K562 (cell line): ENCODE data around the gene PTPN14. TPM values are rescaled to one million over a fixed set of nuclear protein-coding genes. Genes with fewer than 3 reads are reported as not detected.

Source experiments
- ATAC-seq: fragments of 200-7000 bp; cut with Tn5 transposase; 3 replicates; pipeline ENCODE4 v1.9.1; 2020; ENCODE audit warnings: moderate library complexity
- BruUV-seq: library from RNA; stranded (reverse); fragments of 400-500 nt; replicated peaks from 2 replicates; lab custom pipeline; 2021; lab: Mats Ljungman, UMichigan
- CTCF ChIA-PET: fragments of 300-600 bp; formaldehyde crosslinking; extraction: SDS; loops from one replicate; lab custom pipeline; 2021; ENCODE audit warnings: low intra/inter-chr PET ratio; lab: Yijun Ruan, JAX
- POLR2A ChIA-PET: fragments of 300-600, 350-650 bp; sonication (Branson Sonifier 250); formaldehyde crosslinking; extraction: SDS; loops from one replicate; lab custom pipeline; 2021; ENCODE audit warnings: antibody characterized with exemption, inconsistent platforms; lab: Yijun Ruan, JAX
- DNase-seq, 4 experiments: peaks; one replicate each; pipeline versions ENCODE4 v3.0.0 to v3.0.0-alpha.2; 2011 to 2018; ENCODE audit warnings: low spot score in 3 of 4, mixed read lengths in 3 of 4; ENCODE audit errors: extremely low read depth in 1 of 4
- FAIRE-seq: peaks from 2 replicates; lab custom pipeline; 2011; peaks lifted over from hg19 to GRCh38; lab: Jason Lieb, UNC
- H2AFZ ChIP-seq: 2 replicates; pipeline ENCODE4 v1.6.0; 2011; ENCODE audit warnings: low read depth, low read length, control low read depth, inconsistent platforms
- H3K27ac ChIP-seq: fragments of 200-600 bp; 3 replicates; pipeline ENCODE4 v1.8.0; 2011; ENCODE audit warnings: low read depth, mild to moderate bottlenecking, control low read depth, inconsistent platforms, low read length, moderate library complexity, mixed read lengths; ENCODE audit errors: extremely low read depth
- H3K27me3 ChIP-seq, 2 experiments: fragments of 300-600 bp in 1 of 2; 2 replicates in 1 of 2; 3 replicates in 1 of 2; pipeline versions ENCODE4 v1.6.0 to v1.8.0; 2011; ENCODE audit warnings: inconsistent platforms in 2 of 2, low read length in 2 of 2, mild to moderate bottlenecking in 1 of 2, mixed read lengths in 1 of 2, moderate library complexity in 1 of 2; ENCODE audit not compliant: control insufficient read depth in 2 of 2, insufficient read depth in 2 of 2
- H3K36me3 ChIP-seq: fragments of 300-600 bp; 3 replicates; pipeline ENCODE4 v1.8.0; 2011; ENCODE audit warnings: mild to moderate bottlenecking, low read length, inconsistent platforms; ENCODE audit not compliant: control insufficient read depth, insufficient read depth
- H3K4me1 ChIP-seq, 2 experiments: fragments of 200-600 bp in 1 of 2; replicated peaks in 1 of 2; 2 replicates in 1 of 2; 3 replicates in 1 of 2; pipeline versions ENCODE4 v1.5.1 to v1.8.0; 2011; ENCODE audit warnings: inconsistent platforms in 2 of 2, low read length in 2 of 2, mild to moderate bottlenecking in 1 of 2, mixed read lengths in 1 of 2, moderate library complexity in 1 of 2; ENCODE audit not compliant: control insufficient read depth in 2 of 2, insufficient read depth in 2 of 2
- H3K4me2 ChIP-seq: 2 replicates; pipeline ENCODE4 v1.6.1; 2011; ENCODE audit warnings: low read length, control low read depth, inconsistent platforms, mixed read lengths; ENCODE audit not compliant: insufficient read depth
- H3K4me3 ChIP-seq: fragments of 200-600 bp; sonication (generic), shearing (Covaris generic); 2 replicates; pipeline ENCODE4 v1.5.1; 2016; ENCODE audit warnings: control low read depth, inconsistent platforms
- H3K79me2 ChIP-seq: fragments of 200-600 bp; 3 replicates; pipeline ENCODE4 v1.8.0; 2011; ENCODE audit warnings: low read length, inconsistent platforms; ENCODE audit not compliant: control insufficient read depth, insufficient read depth
- H3K9ac ChIP-seq, 2 experiments: 2 replicates each; pipeline versions ENCODE4 v1.6.0 to v1.6.1; 2011; ENCODE audit warnings: low read depth in 2 of 2, low read length in 2 of 2, control low read depth in 1 of 2, inconsistent platforms in 1 of 2, mild to moderate bottlenecking in 1 of 2, mixed read lengths in 1 of 2; ENCODE audit not compliant: insufficient read depth in 1 of 2
- H3K9me1 ChIP-seq: one replicate; pipeline ENCODE4 v1.6.0; 2011; ENCODE audit warnings: inconsistent platforms, mild to moderate bottlenecking, low read length, moderate library complexity; ENCODE audit not compliant: control insufficient read depth, insufficient read depth
- H3K9me3 ChIP-seq: replicated peaks from 2 replicates; pipeline ENCODE4 v1.5.1; 2011; ENCODE audit warnings: low read depth, low read length, inconsistent platforms; ENCODE audit not compliant: control insufficient read depth, insufficient read depth
- H4K20me1 ChIP-seq: replicated peaks from 2 replicates; pipeline ENCODE4 v1.6.1; 2011; ENCODE audit warnings: low read length, inconsistent platforms, mixed read lengths; ENCODE audit not compliant: control insufficient read depth, insufficient read depth
- ASH1L ChIP-seq: fragments of 450-650 bp; IDR thresholded peaks from 2 replicates; pipeline ENCODE4 v1.6.1; 2018; ENCODE audit warnings: borderline replicate concordance, mild to moderate bottlenecking, low read depth; ENCODE audit not compliant: partially characterized antibody
- BCL6 ChIP-seq: fragments of 250-450 bp; sonication (Bioruptor Pico); IDR thresholded peaks from 2 replicates; pipeline ENCODE4 v1.4.0; 2020
- BCOR ChIP-seq: fragments of 450-650 bp; IDR thresholded peaks from 2 replicates; pipeline ENCODE4 v1.6.1; 2016
- BRF2 ChIP-seq: IDR thresholded peaks from 3 replicates; pipeline ENCODE4 v1.6.1; 2011; ENCODE audit warnings: borderline replicate concordance, mild to moderate bottlenecking; ENCODE audit not compliant: insufficient read length, insufficient read depth
- EP300 ChIP-seq: IDR thresholded peaks from 2 replicates; pipeline ENCODE4 v1.6.1; 2012; ENCODE audit warnings: low read length, improper control_type of control experiment
- NR3C1 ChIP-seq: sonication (generic); formaldehyde crosslinking; IDR thresholded peaks from 2 replicates; pipeline ENCODE4 v1.8.1; 2022; ENCODE audit warnings: missing genetic modification reagents
- SMC3 ChIP-seq: conservative IDR thresholded peaks from 2 replicates; pipeline ENCODE4 v1.6.1; 2011; ENCODE audit warnings: low read depth, low read length, improper control_type of control experiment; ENCODE audit not compliant: insufficient read depth
- SUPT5H ChIP-seq: fragments of 450-650 bp; IDR thresholded peaks from 2 replicates; pipeline ENCODE4 v1.6.1; 2016
- TAF7 ChIP-seq: fragments of 450-650 bp; IDR thresholded peaks from 2 replicates; pipeline ENCODE4 v1.6.1; 2016; ENCODE audit warnings: missing genetic modification characterization, missing compliant biosample characterization
- ZNF224 ChIP-seq: sonication (generic); formaldehyde crosslinking; IDR thresholded peaks from 2 replicates; pipeline ENCODE4 v1.8.0; 2022; ENCODE audit warnings: mild to moderate bottlenecking, missing genetic modification reagents
- ZNF41 ChIP-seq: fragments of 250-450 bp; sonication (Bioruptor Pico); conservative IDR thresholded peaks from 2 replicates; pipeline ENCODE4 v1.4.0; 2020; ENCODE audit warnings: mild to moderate bottlenecking
- WGBS: fragments of 100-300 bp; shearing (Covaris generic); methylation state at CpG from one replicate; pipeline ENCODE4 v1.1.6; 2016; ENCODE audit warnings: low coverage, mixed read lengths; ENCODE audit not compliant: insufficient coverage; ENCODE audit errors: missing lambda C conversion rate; 5-methylcytosine and 5-hydroxymethylcytosine counted together
- in situ Hi-C: fragments of 300-500 bp; cut with MboI; formaldehyde crosslinking; loops from 4 replicates; pipeline ENCODE4 v1.15.0; 2018; ENCODE audit warnings: inconsistent platforms, mixed read lengths
- intact Hi-C: fragments of 100-400 bp; cut with micrococcal nuclease; formaldehyde crosslinking; loops from 2 replicates; pipeline ENCODE4 v1.14.2; 2022
- polyA plus RNA-seq, 8 experiments: library from polyadenylated mRNA; depleted of rRNA in 4 of 8; stranded (reverse) in 5 of 8; unstranded in 3 of 8; fragments of >200 nt; fragmentation: Nextera tagmentation in 2 of 8; fragmentation: Illumina TruSeq in 1 of 8; extraction: Ambion mirVana in 2 of 8; extraction: Trizol in 1 of 8; gene quantifications; 2 replicates each; pipeline versions ENCODE4 v1.2.1 to v1.2.3, GENCODE V29; 2011 to 2014; ENCODE audit warnings: inconsistent platforms in 1 of 8, missing spikeins in 1 of 8
- total RNA-seq, 7 experiments: library from RNA; depleted of rRNA in 6 of 7; stranded (reverse); fragments of >200 nt in 6 of 7; fragmentation: Illumina TruSeq in 2 of 7; extraction: Trizol in 2 of 7; gene quantifications; 2 replicates each; pipeline versions ENCODE4 v1.2.1 to v1.2.3, GENCODE V29; 2011 to 2021; ENCODE audit warnings: low replicate concordance in 1 of 7
- TF ChIP-seq, protein P1 (sequence below), 2 experiments: fragments of 250-450 bp in 1 of 2; fragments of 450-650 bp in 1 of 2; sonication (Bioruptor Pico) in 1 of 2; IDR thresholded peaks; 2 replicates each; pipeline versions ENCODE4 v1.6.1 to v1.8.0; 2016 to 2021; ENCODE audit warnings: mild to moderate bottlenecking in 2 of 2, moderate library complexity in 2 of 2, missing compliant biosample characterization in 1 of 2, missing genetic modification characterization in 1 of 2
- TF ChIP-seq, protein P2 (sequence below): sonication (generic); formaldehyde crosslinking; IDR thresholded peaks from 2 replicates; pipeline ENCODE4 v1.8.1; 2023; ENCODE audit warnings: mild to moderate bottlenecking, missing genetic modification reagents, moderate library complexity
- TF ChIP-seq, protein P3 (sequence below): fragments of 450-650 bp; formaldehyde crosslinking; IDR thresholded peaks from 2 replicates; pipeline ENCODE4 v1.4.0; 2022; ENCODE audit warnings: missing genetic modification characterization
- TF ChIP-seq, protein P4 (sequence below), 2 experiments: fragments of 200-800 bp in 1 of 2; sonication (Bioruptor generic) in 1 of 2; sonication (generic) in 1 of 2; formaldehyde crosslinking in 1 of 2; IDR thresholded peaks in 1 of 2; conservative IDR thresholded peaks in 1 of 2; 2 replicates each; pipeline versions ENCODE4 v1.5.0 to v1.6.1; 2016 to 2020; ENCODE audit warnings: missing compliant biosample characterization in 1 of 2, missing genetic modification characterization in 1 of 2, missing genetic modification reagents in 1 of 2

PTPN14 gene
- total and polyA plus RNA-seq, 9 of the 15 experiments (the other 6 are each of a cell fraction or from before 2014, with no cell fraction given), result 0.01 to 0.29 (median 0.04) TPM; not detected in 6

GRCh38 chr1:214473862-214474261 lies 77.5 kb downstream of the PTPN14 start (continued):
- TF ChIP-seq BRF2 (no peak), BCL6 (CRISPR knock-in tag) (no peak), ZNF224 (CRISPR knock-in tag) (no peak), ZNF41 (CRISPR knock-in tag) (no peak), SUPT5H (no peak)
- TF ChIP-seq, protein P1, sequence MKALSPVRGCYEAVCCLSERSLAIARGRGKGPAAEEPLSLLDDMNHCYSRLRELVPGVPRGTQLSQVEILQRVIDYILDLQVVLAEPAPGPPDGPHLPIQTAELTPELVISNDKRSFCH (CRISPR knock-in tag; IDR thresholded peaks at IDR 0.05), result no peak
- TF ChIP-seq, protein P1 (tag; IDR thresholded peaks at IDR 0.05), result no peak
- TF ChIP-seq, protein P2, sequence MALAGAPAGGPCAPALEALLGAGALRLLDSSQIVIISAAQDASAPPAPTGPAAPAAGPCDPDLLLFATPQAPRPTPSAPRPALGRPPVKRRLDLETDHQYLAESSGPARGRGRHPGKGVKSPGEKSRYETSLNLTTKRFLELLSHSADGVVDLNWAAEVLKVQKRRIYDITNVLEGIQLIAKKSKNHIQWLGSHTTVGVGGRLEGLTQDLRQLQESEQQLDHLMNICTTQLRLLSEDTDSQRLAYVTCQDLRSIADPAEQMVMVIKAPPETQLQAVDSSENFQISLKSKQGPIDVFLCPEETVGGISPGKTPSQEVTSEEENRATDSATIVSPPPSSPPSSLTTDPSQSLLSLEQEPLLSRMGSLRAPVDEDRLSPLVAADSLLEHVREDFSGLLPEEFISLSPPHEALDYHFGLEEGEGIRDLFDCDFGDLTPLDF (CRISPR knock-in tag), result no peak

GRCh38 chr1:214473387-214473786 lies 78.0 kb downstream of the PTPN14 start:
- in situ Hi-C loops, result no loop called here
- intact Hi-C loops, result no loop called here
- Histone ChIP-seq H3K9me1 (no peaks in the 10 kb centered on the region), H3K79me2 (no peaks in the 10 kb centered on the region), H3K27me3 (no peaks in the 10 kb centered on the region), H3K4me1 (no peaks in the 10 kb centered on the region), H2AFZ (no peak overlapping the region), H3K9me3 (no peaks in the 10 kb centered on the region), H3K4me3 (no peak overlapping the region), H3K36me3 (no peaks in the 10 kb centered on the region), H3K27ac (no peak overlapping the region), H3K4me2 (no peak overlapping the region), H4K20me1 (no peaks in the 10 kb centered on the region; the same call in 1 of the 2 replicates), H3K9ac (no peak overlapping the region)
- 0% methylated on average over 1 of the region's 1 CpG for WGBS
- DNase-seq, result no peak
- ChIA-PET CTCF (no interaction called here), POLR2A (no interaction called here)
- no peak for FAIRE-seq
- no peak for ATAC-seq
- BruUV-seq, result no TSS peak
- TF ChIP-seq EP300, result no peak
- TF ChIP-seq SMC3, result no peak
- TF ChIP-seq, protein P3, sequence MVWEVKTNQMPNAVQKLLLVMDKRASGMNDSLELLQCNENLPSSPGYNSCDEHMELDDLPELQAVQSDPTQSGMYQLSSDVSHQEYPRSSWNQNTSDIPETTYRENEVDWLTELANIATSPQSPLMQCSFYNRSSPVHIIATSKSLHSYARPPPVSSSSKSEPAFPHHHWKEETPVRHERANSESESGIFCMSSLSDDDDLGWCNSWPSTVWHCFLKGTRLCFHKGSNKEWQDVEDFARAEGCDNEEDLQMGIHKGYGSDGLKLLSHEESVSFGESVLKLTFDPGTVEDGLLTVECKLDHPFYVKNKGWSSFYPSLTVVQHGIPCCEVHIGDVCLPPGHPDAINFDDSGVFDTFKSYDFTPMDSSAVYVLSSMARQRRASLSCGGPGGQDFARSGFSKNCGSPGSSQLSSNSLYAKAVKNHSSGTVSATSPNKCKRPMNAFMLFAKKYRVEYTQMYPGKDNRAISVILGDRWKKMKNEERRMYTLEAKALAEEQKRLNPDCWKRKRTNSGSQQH (CRISPR knock-in tag), result no peak
- no peak for TF ChIP-seq BCOR
- TF ChIP-seq TAF7, result no peak
- TF ChIP-seq, protein P4, sequence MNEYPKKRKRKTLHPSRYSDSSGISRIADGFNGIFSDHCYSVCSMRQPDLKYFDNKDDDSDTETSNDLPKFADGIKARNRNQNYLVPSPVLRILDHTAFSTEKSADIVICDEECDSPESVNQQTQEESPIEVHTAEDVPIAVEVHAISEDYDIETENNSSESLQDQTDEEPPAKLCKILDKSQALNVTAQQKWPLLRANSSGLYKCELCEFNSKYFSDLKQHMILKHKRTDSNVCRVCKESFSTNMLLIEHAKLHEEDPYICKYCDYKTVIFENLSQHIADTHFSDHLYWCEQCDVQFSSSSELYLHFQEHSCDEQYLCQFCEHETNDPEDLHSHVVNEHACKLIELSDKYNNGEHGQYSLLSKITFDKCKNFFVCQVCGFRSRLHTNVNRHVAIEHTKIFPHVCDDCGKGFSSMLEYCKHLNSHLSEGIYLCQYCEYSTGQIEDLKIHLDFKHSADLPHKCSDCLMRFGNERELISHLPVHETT (CRISPR knock-in tag; conservative IDR thresholded peaks at IDR 0.05 in 1 of 2, IDR thresholded peaks at IDR 0.05 in 1 of 2), result no peak
- TF ChIP-seq NR3C1 (CRISPR knock-in tag), result no peak
- no peak for TF ChIP-seq ASH1L
